K562 (cell line): ENCODE measurements around the gene CISD3. TPM values are rescaled to one million over a fixed set of nuclear protein-coding genes. Genes with fewer than 3 reads are reported as not detected.
A peak's percentile ranks its signal among the peaks of the same experiment; 100 is the strongest.

ENCODE experiments used
- ARID3A ChIP-seq: IDR thresholded peaks from 2 replicates; pipeline ENCODE4 v1.6.1; 2012; ENCODE audit warnings: low read depth, low read length, improper control_type of control experiment, borderline replicate concordance
- ATF3 ChIP-seq, 2 experiments: fragments of 450-650 bp in 1 of 2; sonication (generic) in 1 of 2; formaldehyde crosslinking in 1 of 2; IDR thresholded peaks in 1 of 2; conservative IDR thresholded peaks in 1 of 2; 2 replicates each; pipeline versions ENCODE4 v1.6.1 to v1.8.1; 2016 to 2023; ENCODE audit warnings: mild to moderate bottlenecking in 2 of 2, moderate library complexity in 2 of 2, inconsistent platforms in 1 of 2, missing genetic modification reagents in 1 of 2
- CBFA2T2 ChIP-seq: fragments of 450-650 bp; conservative IDR thresholded peaks from 2 replicates; pipeline ENCODE4 v1.6.1; 2017; ENCODE audit warnings: mild to moderate bottlenecking
- DLX4 ChIP-seq: fragments of 250-450 bp; sonication (Bioruptor Pico); IDR thresholded peaks from 2 replicates; pipeline ENCODE4 v1.6.1; 2021; ENCODE audit warnings: mild to moderate bottlenecking
- GTF2A2 ChIP-seq: IDR thresholded peaks from 2 replicates; pipeline ENCODE4 v1.6.1; 2016; ENCODE audit warnings: mild to moderate bottlenecking, missing genetic modification characterization, missing compliant biosample characterization
- HBP1 ChIP-seq: fragments of 450-650 bp; formaldehyde crosslinking; IDR thresholded peaks from 2 replicates; pipeline ENCODE4 v1.4.0; 2022; ENCODE audit warnings: missing genetic modification characterization
- KLF6 ChIP-seq: fragments of 250-450 bp; sonication (Bioruptor Pico); IDR thresholded peaks from 2 replicates; pipeline ENCODE4 v1.4.0; 2020; ENCODE audit warnings: mild to moderate bottlenecking, moderate library complexity, borderline replicate concordance
- MCM2 ChIP-seq: fragments of 450-650 bp; IDR thresholded peaks from 2 replicates; pipeline ENCODE4 v1.6.1; 2017; ENCODE audit warnings: low read depth, mild to moderate bottlenecking
- MYNN ChIP-seq, 2 experiments: sonication (generic); formaldehyde crosslinking in 1 of 2; IDR thresholded peaks; 2 replicates each; pipeline versions ENCODE4 v1.5.0 to v1.6.1; 2016 to 2020; ENCODE audit warnings: antibody characterized with exemption in 1 of 2, missing genetic modification reagents in 1 of 2
- NFIC ChIP-seq: fragments of 450-650 bp; IDR thresholded peaks from 2 replicates; pipeline ENCODE4 v1.6.1; 2017; ENCODE audit warnings: mild to moderate bottlenecking, inconsistent platforms
- RAD21 ChIP-seq, 2 experiments: fragments of 250-450 bp in 1 of 2; fragments of 450-650 bp in 1 of 2; sonication (Bioruptor Pico) in 1 of 2; formaldehyde crosslinking in 1 of 2; IDR thresholded peaks in 1 of 2; conservative IDR thresholded peaks in 1 of 2; 2 replicates each; pipeline versions ENCODE4 v1.4.0 to v1.8.0; 2020 to 2022; ENCODE audit warnings: mild to moderate bottlenecking in 2 of 2, moderate library complexity in 1 of 2
- SFPQ ChIP-seq: fragments of 200-400 bp; formaldehyde crosslinking; IDR thresholded peaks from 2 replicates; pipeline ENCODE4 v1.6.1; 2017; ENCODE audit warnings: mild to moderate bottlenecking, low read depth, low read length, moderate library complexity
- TSHZ1 ChIP-seq: fragments of 250-450 bp; sonication (Bioruptor Pico); IDR thresholded peaks from 2 replicates; pipeline ENCODE4 v1.4.0; 2020; ENCODE audit warnings: mild to moderate bottlenecking, moderate library complexity
- YBX1 ChIP-seq: fragments of 450-650 bp; IDR thresholded peaks from 2 replicates; pipeline ENCODE4 v1.7.1; 2016; ENCODE audit warnings: mild to moderate bottlenecking
- ZBTB1 ChIP-seq: sonication (generic); formaldehyde crosslinking; IDR thresholded peaks from 2 replicates; pipeline ENCODE4 v1.8.1; 2023; ENCODE audit warnings: missing genetic modification reagents, low read depth, mild to moderate bottlenecking, borderline replicate concordance
- ZNF121 ChIP-seq: sonication (generic); formaldehyde crosslinking; conservative IDR thresholded peaks from 2 replicates; pipeline ENCODE4 v1.8.0; 2022; ENCODE audit warnings: missing genetic modification reagents
- polyA plus RNA-seq, 8 experiments: library from polyadenylated mRNA; depleted of rRNA in 4 of 8; stranded (reverse) in 5 of 8; unstranded in 3 of 8; fragments of >200 nt; fragmentation: Nextera tagmentation in 2 of 8; fragmentation: Illumina TruSeq in 1 of 8; extraction: Ambion mirVana in 2 of 8; extraction: Trizol in 1 of 8; gene quantifications; 2 replicates each; pipeline versions ENCODE4 v1.2.1 to v1.2.3, GENCODE V29; 2011 to 2014; ENCODE audit warnings: inconsistent platforms in 1 of 8, missing spikeins in 1 of 8
- total RNA-seq, 7 experiments: library from RNA; depleted of rRNA in 6 of 7; stranded (reverse); fragments of >200 nt in 6 of 7; fragmentation: Illumina TruSeq in 2 of 7; extraction: Trizol in 2 of 7; gene quantifications; 2 replicates each; pipeline versions ENCODE4 v1.2.1 to v1.2.3, GENCODE V29; 2011 to 2021; ENCODE audit warnings: low replicate concordance in 1 of 7

The CISD3 gene
- total and polyA plus RNA-seq, 9 of the 15 experiments (the other 6 are each of a cell fraction or from before 2014, with no cell fraction given), result 5.0 to 60.7 (median 15.7) TPM

GRCh38 chr17:38729886-38730525 is at the start of gene CISD3 (continued):
- TF ChIP-seq ZNF121 (CRISPR knock-in tag) (no peak), RAD21 (CRISPR knock-in tag; conservative IDR thresholded peaks at IDR 0.05 in 1 of 2, IDR thresholded peaks at IDR 0.05 in 1 of 2) (peak in 1 of 2 experiments; percentile 61; a peak in 2 of 4 replicates), TSHZ1 (CRISPR knock-in tag) (no peak), YBX1 (no peak), ATF3 (IDR thresholded peaks at IDR 0.05) (no peak), ATF3 (CRISPR knock-in tag; conservative IDR thresholded peaks at IDR 0.05) (no peak), HBP1 (CRISPR knock-in tag) (no peak), GTF2A2 (no peak), ARID3A (no peak), CBFA2T2 (no peak), SFPQ (no peak), ZBTB1 (CRISPR knock-in tag) (0 out of 2 replicates have a peak, but pooled peaks have one; percentile 25), MYNN (IDR thresholded peaks at IDR 0.05) (no peak), MYNN (CRISPR knock-in tag; IDR thresholded peaks at IDR 0.05) (no peak), MCM2 (no peak), KLF6 (CRISPR knock-in tag) (no peak), DLX4 (no peak), NFIC (peak; percentile 17; the same call in 1 of the 2 replicates)
